Measurements from ENCODE around the gene CWC22.

Gene CWC22

DNA sequence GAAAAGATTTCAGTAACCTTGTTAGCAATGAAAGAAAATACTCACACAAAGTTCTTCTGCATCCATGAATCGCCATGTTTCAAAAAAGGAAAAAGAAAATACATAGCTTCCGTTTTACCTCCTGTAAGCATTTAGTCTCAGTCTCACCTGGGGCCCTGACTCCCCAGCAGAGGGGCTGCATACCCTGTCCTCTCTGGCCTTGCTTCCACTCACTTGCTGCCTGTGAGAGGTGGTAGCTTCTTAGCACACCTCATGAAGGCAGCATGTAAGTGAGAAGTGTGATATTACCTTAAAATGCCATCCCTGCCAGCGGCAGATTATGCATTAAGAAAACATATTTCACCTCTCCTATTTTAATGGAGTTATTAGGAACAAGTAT, 96.4 kb downstream of the CWC22 start:
- Histone ChIP-seq H3K27ac (ENCODE audit: low read length) (no peak overlapping the region), H3K4me3 (ENCODE audit: low read length) (no peak overlapping the region), H3K27me3 (ENCODE audit: low read depth, low read length) (no peaks in the 10 kb centered on the region), H3K79me2 (ENCODE audit: low read length) (no peaks in the 10 kb centered on the region), H3K36me3 (replicated peaks; ENCODE audit: low read depth, low read length) (no peaks in the 10 kb centered on the region), H2AFZ (ENCODE audit: low read depth, low read length) (no peak overlapping the region), H3K9ac (ENCODE audit: low read length) (no peak overlapping the region), H3K9me3 (ENCODE audit: insufficient read depth, low read length) (no peaks in the 10 kb centered on the region), H4K20me1 (ENCODE audit: insufficient read depth, low read length) (no peaks in the 10 kb centered on the region), H3K4me2 (ENCODE audit: low read length) (no peak overlapping the region), H3K4me1 (ENCODE audit: low read length) (no peaks in the 10 kb centered on the region)
- TF ChIP-seq EZH2phosphoT487 (IDR thresholded peaks at IDR 0.05; ENCODE audit: low read depth) (no peak), CTCF (IDR thresholded peaks at IDR 0.05; ENCODE audit: low read depth, low read length) (no peak)

DNA sequence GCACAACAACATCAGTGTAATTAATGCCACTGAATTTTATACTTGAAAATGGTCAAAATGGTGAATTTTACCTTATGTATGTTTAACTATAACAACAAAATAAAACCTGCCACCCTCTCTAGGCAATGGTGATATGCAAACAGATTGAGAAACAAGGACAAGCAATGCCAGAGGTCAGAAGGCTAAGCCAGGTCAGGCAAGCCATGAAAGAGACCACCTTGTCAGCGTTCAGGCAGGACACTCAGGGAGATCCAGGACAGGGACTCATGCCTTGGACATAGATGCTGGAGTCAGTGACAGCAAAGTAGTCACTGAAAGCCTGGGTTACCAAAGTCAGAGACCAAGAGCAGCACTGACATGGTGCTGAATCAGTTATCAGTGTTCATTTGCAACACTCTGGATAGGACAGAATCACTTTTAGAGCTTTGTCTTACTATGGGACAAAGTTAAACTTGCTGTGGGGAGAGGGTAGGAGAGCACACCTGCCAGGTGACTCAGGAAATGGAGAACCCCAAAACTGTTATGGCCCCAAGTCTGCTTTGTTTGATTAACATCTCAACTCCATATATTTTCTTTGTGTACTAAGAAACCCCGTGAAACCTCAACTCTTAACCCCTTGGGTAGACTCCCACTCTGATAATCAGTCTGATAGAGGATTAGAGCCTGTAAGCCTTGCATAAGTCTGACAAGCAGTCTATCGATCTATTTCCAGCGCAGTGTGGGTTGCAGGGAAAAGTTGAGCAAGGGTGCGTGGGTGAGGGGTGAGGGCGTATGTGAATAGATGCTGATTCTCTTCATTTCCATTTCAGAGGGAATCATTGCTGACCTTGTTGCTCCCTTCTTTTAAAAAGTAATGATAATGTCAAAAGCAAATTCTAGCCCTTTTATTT, 97.0 kb downstream of the CWC22 start:
- no peak overlapping the region for H3K4me3 ChIP-seq (ENCODE audit: low read length)
- no peak overlapping the region for H3K4me2 ChIP-seq (ENCODE audit: low read length)
- H2AFZ ChIP-seq (ENCODE audit: low read depth, low read length) = no peak overlapping the region
- H3K9ac ChIP-seq (ENCODE audit: low read length) = no peak overlapping the region
- H3K27ac ChIP-seq (ENCODE audit: low read length) = no peak overlapping the region
- no peaks in the 10 kb centered on the region for H4K20me1 ChIP-seq (ENCODE audit: insufficient read depth, low read length)
- no peaks in the 10 kb centered on the region for H3K4me1 ChIP-seq (ENCODE audit: low read length)
- TF ChIP-seq CTCF (IDR thresholded peaks at IDR 0.05; ENCODE audit: low read depth, low read length) (no peak), EZH2phosphoT487 (IDR thresholded peaks at IDR 0.05; ENCODE audit: low read depth) (no peak)
- no peaks in the 10 kb centered on the region for H3K79me2 ChIP-seq (ENCODE audit: low read length)
- H3K27me3 ChIP-seq (ENCODE audit: low read depth, low read length) = no peaks in the 10 kb centered on the region
- H3K9me3 ChIP-seq (ENCODE audit: insufficient read depth, low read length) = no peaks in the 10 kb centered on the region
- H3K36me3 ChIP-seq (replicated peaks; ENCODE audit: low read depth, low read length) = no peaks in the 10 kb centered on the region

- H3K9ac ChIP-seq (ENCODE audit: low read length) = no peak overlapping the region
- peaks cover 4% of the 10 kb centered on the region; the same call in 1 of the 2 replicates for H3K4me1 ChIP-seq (ENCODE audit: low read length)
- no peak overlapping the region for H2AFZ ChIP-seq (ENCODE audit: low read depth, low read length)
- no peak for TF ChIP-seq EZH2phosphoT487 (IDR thresholded peaks at IDR 0.05; ENCODE audit: low read depth)
- TF ChIP-seq CTCF (IDR thresholded peaks at IDR 0.05; ENCODE audit: low read depth, low read length) = no peak
- H4K20me1 ChIP-seq (ENCODE audit: insufficient read depth, low read length) = no peaks in the 10 kb centered on the region
- H3K27me3 ChIP-seq (ENCODE audit: low read depth, low read length) = no peaks in the 10 kb centered on the region
- H3K4me2 ChIP-seq (ENCODE audit: low read length) = no peak overlapping the region
- no peaks in the 10 kb centered on the region for H3K36me3 ChIP-seq (replicated peaks; ENCODE audit: low read depth, low read length)
- H3K79me2 ChIP-seq (ENCODE audit: low read length) = no peaks in the 10 kb centered on the region
- no peak overlapping the region for H3K27ac ChIP-seq (ENCODE audit: low read length)
- H3K9me3 ChIP-seq (ENCODE audit: insufficient read depth, low read length) = no peaks in the 10 kb centered on the region
- no peak overlapping the region for H3K4me3 ChIP-seq (ENCODE audit: low read length)
Measured at GRCh38 chr2:179900655-179901054, 106.4 kb downstream of the CWC22 start.

DNA sequence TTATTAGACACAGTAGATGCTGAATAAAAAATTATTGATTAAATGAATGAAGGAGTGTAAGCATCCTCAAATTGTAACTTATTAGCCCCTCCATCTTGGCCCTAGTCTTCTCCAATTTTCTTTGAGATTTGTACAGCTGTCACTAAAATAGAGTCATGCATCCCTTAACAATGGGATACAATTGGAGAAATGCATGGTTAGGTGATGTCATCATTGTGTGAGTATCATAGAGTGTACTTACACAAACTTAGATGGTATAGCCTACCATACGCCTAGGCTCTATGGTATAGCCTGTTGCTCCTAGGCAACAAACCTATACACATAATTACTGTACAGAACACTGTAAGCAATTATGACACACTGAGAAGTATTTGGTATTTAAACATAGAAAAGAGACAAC, 107.4 kb downstream of the CWC22 start:
- H3K4me3 ChIP-seq (ENCODE audit: low read length) = no peak overlapping the region
- H3K4me2 ChIP-seq (ENCODE audit: low read length) = no peak overlapping the region
- no peaks in the 10 kb centered on the region for H3K27me3 ChIP-seq (ENCODE audit: low read depth, low read length)
- H3K9me3 ChIP-seq (ENCODE audit: insufficient read depth, low read length) = no peaks in the 10 kb centered on the region
- H4K20me1 ChIP-seq (ENCODE audit: insufficient read depth, low read length) = no peaks in the 10 kb centered on the region
- peaks cover 4% of the 10 kb centered on the region; the same call in 1 of the 2 replicates for H3K4me1 ChIP-seq (ENCODE audit: low read length)
- TF ChIP-seq EZH2phosphoT487 (IDR thresholded peaks at IDR 0.05; ENCODE audit: low read depth) (no peak), CTCF (IDR thresholded peaks at IDR 0.05; ENCODE audit: low read depth, low read length) (no peak)
- H3K36me3 ChIP-seq (replicated peaks; ENCODE audit: low read depth, low read length) = no peaks in the 10 kb centered on the region
- no peak overlapping the region for H2AFZ ChIP-seq (ENCODE audit: low read depth, low read length)
- H3K9ac ChIP-seq (ENCODE audit: low read length) = no peak overlapping the region
- H3K27ac ChIP-seq (ENCODE audit: low read length) = no peak overlapping the region
- no peaks in the 10 kb centered on the region for H3K79me2 ChIP-seq (ENCODE audit: low read length)

Data from OCI-LY3 (cell line).